ENCODE results near the gene HRAS. TPM values are rescaled to one million over a fixed set of nuclear protein-coding genes. Genes with fewer than 3 reads are reported as not detected.

Gene HRAS
- total and polyA plus RNA-seq, 2 of the 13 experiments (the other 11 are each of a cell fraction or from before 2014, with no cell fraction given), result 32.9 to 50.0 TPM

- TF ChIP-seq, protein P1, sequence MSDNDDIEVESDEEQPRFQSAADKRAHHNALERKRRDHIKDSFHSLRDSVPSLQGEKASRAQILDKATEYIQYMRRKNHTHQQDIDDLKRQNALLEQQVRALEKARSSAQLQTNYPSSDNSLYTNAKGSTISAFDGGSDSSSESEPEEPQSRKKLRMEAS (IDR thresholded peaks at IDR 0.05), result peak; percentile 90
- no peak for TF ChIP-seq NFIC (IDR thresholded peaks at IDR 0.05; ENCODE audit: low read length)
- 0 out of 2 replicates have a peak, but pooled peaks have one; percentile 22 for TF ChIP-seq PHF21A (CRISPR knock-in tag; IDR thresholded peaks at IDR 0.05)
- TF ChIP-seq, protein P2, sequence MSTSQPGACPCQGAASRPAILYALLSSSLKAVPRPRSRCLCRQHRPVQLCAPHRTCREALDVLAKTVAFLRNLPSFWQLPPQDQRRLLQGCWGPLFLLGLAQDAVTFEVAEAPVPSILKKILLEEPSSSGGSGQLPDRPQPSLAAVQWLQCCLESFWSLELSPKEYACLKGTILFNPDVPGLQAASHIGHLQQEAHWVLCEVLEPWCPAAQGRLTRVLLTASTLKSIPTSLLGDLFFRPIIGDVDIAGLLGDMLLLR (CRISPR knock-in tag; IDR thresholded peaks at IDR 0.05), result no peak
- TF ChIP-seq MED8 (CRISPR knock-in tag; IDR thresholded peaks at IDR 0.05; ENCODE audit: insufficient replicate concordance), result no peak
- TF ChIP-seq ZNF589 (CRISPR knock-in tag; conservative IDR thresholded peaks at IDR 0.05), result 0 out of 2 replicates have a peak, but pooled peaks have one; percentile 30
- TF ChIP-seq, protein P3, sequence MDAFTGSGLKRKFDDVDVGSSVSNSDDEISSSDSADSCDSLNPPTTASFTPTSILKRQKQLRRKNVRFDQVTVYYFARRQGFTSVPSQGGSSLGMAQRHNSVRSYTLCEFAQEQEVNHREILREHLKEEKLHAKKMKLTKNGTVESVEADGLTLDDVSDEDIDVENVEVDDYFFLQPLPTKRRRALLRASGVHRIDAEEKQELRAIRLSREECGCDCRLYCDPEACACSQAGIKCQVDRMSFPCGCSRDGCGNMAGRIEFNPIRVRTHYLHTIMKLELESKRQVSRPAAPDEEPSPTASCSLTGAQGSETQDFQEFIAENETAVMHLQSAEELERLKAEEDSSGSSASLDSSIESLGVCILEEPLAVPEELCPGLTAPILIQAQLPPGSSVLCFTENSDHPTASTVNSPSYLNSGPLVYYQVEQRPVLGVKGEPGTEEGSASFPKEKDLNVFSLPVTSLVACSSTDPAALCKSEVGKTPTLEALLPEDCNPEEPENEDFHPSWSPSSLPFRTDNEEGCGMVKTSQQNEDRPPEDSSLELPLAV (CRISPR knock-in tag; conservative IDR thresholded peaks at IDR 0.05; ENCODE audit: low read depth), result no peak
- TF ChIP-seq, protein P4, sequence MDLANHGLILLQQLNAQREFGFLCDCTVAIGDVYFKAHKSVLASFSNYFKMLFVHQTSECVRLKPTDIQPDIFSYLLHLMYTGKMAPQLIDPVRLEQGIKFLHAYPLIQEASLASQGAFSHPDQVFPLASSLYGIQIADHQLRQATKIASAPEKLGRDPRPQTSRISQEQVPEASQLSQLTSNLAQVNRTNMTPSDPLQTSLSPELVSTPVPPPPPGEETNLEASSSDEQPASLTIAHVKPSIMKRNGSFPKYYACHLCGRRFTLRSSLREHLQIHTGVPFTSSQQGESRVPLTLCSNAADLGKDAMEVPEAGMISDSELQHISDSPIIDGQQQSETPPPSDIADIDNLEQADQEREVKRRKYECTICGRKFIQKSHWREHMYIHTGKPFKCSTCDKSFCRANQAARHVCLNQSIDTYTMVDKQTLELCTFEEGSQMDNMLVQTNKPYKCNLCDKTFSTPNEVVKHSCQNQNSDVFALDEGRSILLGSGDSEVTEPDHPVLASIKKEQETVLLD (CRISPR knock-in tag; IDR thresholded peaks at IDR 0.05; ENCODE audit: low read depth), result no peak
- TF ChIP-seq ZNF691 (CRISPR knock-in tag; IDR thresholded peaks at IDR 0.05; ENCODE audit: borderline replicate concordance, low read depth), result no peak
- TF ChIP-seq POLR2G (IDR thresholded peaks at IDR 0.05; ENCODE audit: low read depth, low read length), result no peak
- TF ChIP-seq RXRB (CRISPR knock-in tag; IDR thresholded peaks at IDR 0.05; ENCODE audit: borderline replicate concordance), result 0 out of 2 replicates have a peak, but pooled peaks have one; percentile 20
- peak; percentile 42; the same call in 1 of the 2 replicates for TF ChIP-seq ZBTB7A (CRISPR knock-in tag; IDR thresholded peaks at IDR 0.05)
- TF ChIP-seq, protein P5, sequence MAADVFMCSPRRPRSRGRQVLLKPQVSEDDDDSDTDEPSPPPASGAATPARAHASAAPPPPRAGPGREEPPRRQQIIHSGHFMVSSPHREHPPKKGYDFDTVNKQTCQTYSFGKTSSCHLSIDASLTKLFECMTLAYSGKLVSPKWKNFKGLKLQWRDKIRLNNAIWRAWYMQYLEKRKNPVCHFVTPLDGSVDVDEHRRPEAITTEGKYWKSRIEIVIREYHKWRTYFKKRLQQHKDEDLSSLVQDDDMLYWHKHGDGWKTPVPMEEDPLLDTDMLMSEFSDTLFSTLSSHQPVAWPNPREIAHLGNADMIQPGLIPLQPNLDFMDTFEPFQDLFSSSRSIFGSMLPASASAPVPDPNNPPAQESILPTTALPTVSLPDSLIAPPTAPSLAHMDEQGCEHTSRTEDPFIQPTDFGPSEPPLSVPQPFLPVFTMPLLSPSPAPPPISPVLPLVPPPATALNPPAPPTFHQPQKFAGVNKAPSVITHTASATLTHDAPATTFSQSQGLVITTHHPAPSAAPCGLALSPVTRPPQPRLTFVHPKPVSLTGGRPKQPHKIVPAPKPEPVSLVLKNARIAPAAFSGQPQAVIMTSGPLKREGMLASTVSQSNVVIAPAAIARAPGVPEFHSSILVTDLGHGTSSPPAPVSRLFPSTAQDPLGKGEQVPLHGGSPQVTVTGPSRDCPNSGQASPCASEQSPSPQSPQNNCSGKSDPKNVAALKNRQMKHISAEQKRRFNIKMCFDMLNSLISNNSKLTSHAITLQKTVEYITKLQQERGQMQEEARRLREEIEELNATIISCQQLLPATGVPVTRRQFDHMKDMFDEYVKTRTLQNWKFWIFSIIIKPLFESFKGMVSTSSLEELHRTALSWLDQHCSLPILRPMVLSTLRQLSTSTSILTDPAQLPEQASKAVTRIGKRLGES (CRISPR knock-in tag; IDR thresholded peaks at IDR 0.05; ENCODE audit: borderline replicate concordance), result no peak
- no peak for TF ChIP-seq DMAP1 (CRISPR knock-in tag; IDR thresholded peaks at IDR 0.05)
- TF ChIP-seq ZNF484 (CRISPR knock-in tag; IDR thresholded peaks at IDR 0.05; ENCODE audit: borderline replicate concordance, low read depth), result no peak
- TF ChIP-seq ZMYM2 (CRISPR knock-in tag; IDR thresholded peaks at IDR 0.05), result no peak
- no peak for TF ChIP-seq NKX3-1 (CRISPR knock-in tag; IDR thresholded peaks at IDR 0.05)
- TF ChIP-seq ZNF775 (CRISPR knock-in tag; IDR thresholded peaks at IDR 0.05; ENCODE audit: borderline replicate concordance), result no peak
- no peak for TF ChIP-seq TEAD3 (CRISPR knock-in tag; optimal IDR thresholded peaks at IDR 0.05; ENCODE audit: borderline replicate concordance)
- TF ChIP-seq ZNF160 (CRISPR knock-in tag; IDR thresholded peaks at IDR 0.05), result no peak
- TF ChIP-seq RAD21 (CRISPR knock-in tag; IDR thresholded peaks at IDR 0.05), result no peak
- no peak for TF ChIP-seq ZNF557 (CRISPR knock-in tag; IDR thresholded peaks at IDR 0.05)
- no peak for TF ChIP-seq ZNF430 (CRISPR knock-in tag; IDR thresholded peaks at IDR 0.05)
- TF ChIP-seq GTF2F1 (IDR thresholded peaks at IDR 0.05; ENCODE audit: low read length), result no peak
Observed at GRCh38 chr11:538431-539051, 3.2 kb upstream of the HRAS start (continued).
